Osteoblast (primary cell): ENCODE results near the gene ANG. TPM values are rescaled to one million over a fixed set of nuclear protein-coding genes. Genes with fewer than 3 reads are reported as not detected.
"Not testable (repeated sequence)": the region's sequence is repeated elsewhere in the genome, so short reads cannot be mapped to it uniquely, and the experiment has no call there.

Source experiments
- DNase-seq: peaks from one replicate; pipeline ENCODE4 v3.0.0; 2011; ENCODE audit warnings: low spot score, mixed read lengths; ENCODE audit not compliant: insufficient read length; ENCODE audit errors: missing footprints
- H2AFZ ChIP-seq: 2 replicates; pipeline ENCODE4 v1.6.0; 2011; ENCODE audit warnings: mild to moderate bottlenecking, low read length
- H3K27ac ChIP-seq: 2 replicates; pipeline ENCODE4 v1.5.1; 2011; ENCODE audit warnings: mild to moderate bottlenecking, low read depth, low read length, moderate library complexity
- H3K27me3 ChIP-seq: 2 replicates; pipeline ENCODE4 v1.6.0; 2012; ENCODE audit warnings: mild to moderate bottlenecking, control low read depth, inconsistent platforms, low read length, moderate library complexity; ENCODE audit not compliant: insufficient read depth
- H3K36me3 ChIP-seq: 2 replicates; pipeline ENCODE4 v1.5.1; 2011; ENCODE audit warnings: mild to moderate bottlenecking, low read length, control low read depth, moderate library complexity; ENCODE audit not compliant: insufficient read depth
- H3K4me1 ChIP-seq: 2 replicates; pipeline ENCODE4 v1.5.1; 2011; ENCODE audit warnings: mild to moderate bottlenecking, low read length, control low read depth, moderate library complexity; ENCODE audit not compliant: insufficient read depth
- H3K4me2 ChIP-seq: 2 replicates; pipeline ENCODE4 v1.6.0; 2011; ENCODE audit warnings: mild to moderate bottlenecking, low read length; ENCODE audit not compliant: insufficient read depth
- H3K4me3 ChIP-seq: fragments of 200-600 bp; sonication (generic); 3 replicates; pipeline ENCODE4 v1.5.1; 2012; ENCODE audit warnings: mild to moderate bottlenecking, low read length, inconsistent platforms; ENCODE audit not compliant: insufficient read depth
- H3K79me2 ChIP-seq: 2 replicates; pipeline ENCODE4 v1.6.0; 2012; ENCODE audit warnings: mild to moderate bottlenecking, low read length, control low read depth, inconsistent platforms; ENCODE audit not compliant: insufficient read depth
- H3K9me3 ChIP-seq: 2 replicates; pipeline ENCODE4 v1.5.1; 2011; ENCODE audit warnings: low read depth, low read length, control low read depth
- H4K20me1 ChIP-seq: 2 replicates; pipeline ENCODE4 v1.6.0; 2012; ENCODE audit warnings: mild to moderate bottlenecking, low read length, control low read depth; ENCODE audit not compliant: insufficient read depth
- CTCF ChIP-seq: IDR thresholded peaks from 2 replicates; pipeline ENCODE4 v1.5.1; 2011; ENCODE audit warnings: mild to moderate bottlenecking, low read depth, low read length, moderate library complexity; ENCODE audit errors: extremely low read depth
- total RNA-seq: library from RNA; depleted of rRNA; stranded (reverse); fragments of >200 nt; gene quantifications from 2 replicates; pipeline ENCODE4 v1.2.3, GENCODE V29; 2012

ANG gene
- total RNA-seq, 1 donor, result 7.2 TPM

- Histone ChIP-seq H3K36me3 (no peaks in the 10 kb centered on the region), H3K27ac (no peak overlapping the region), H3K4me1 (no peaks in the 10 kb centered on the region), H3K79me2 (no peaks in the 10 kb centered on the region), H4K20me1 (no peaks in the 10 kb centered on the region), H3K27me3 (no peaks in the 10 kb centered on the region), H3K9me3 (no peaks in the 10 kb centered on the region), H3K4me3 (no peak overlapping the region), H2AFZ (no peak overlapping the region), H3K4me2 (no peak overlapping the region)
- TF ChIP-seq CTCF, result no peak
- no peak for DNase-seq
Measured at GRCh38 chr14:20733684-20734429, 45.3 kb downstream of the ANG start.

GRCh38 chr14:20734430-20734806 lies 45.9 kb downstream of the ANG start:
- Histone ChIP-seq H3K36me3 (no peaks in the 10 kb centered on the region), H3K4me3 (no peak overlapping the region), H2AFZ (no peak overlapping the region), H3K9me3 (no peaks in the 10 kb centered on the region), H3K4me1 (no peaks in the 10 kb centered on the region), H3K79me2 (no peaks in the 10 kb centered on the region), H3K27me3 (no peaks in the 10 kb centered on the region), H3K4me2 (no peak overlapping the region), H3K27ac (no peak overlapping the region), H4K20me1 (no peaks in the 10 kb centered on the region)
- no peak for TF ChIP-seq CTCF
- no peak for DNase-seq

DNA sequence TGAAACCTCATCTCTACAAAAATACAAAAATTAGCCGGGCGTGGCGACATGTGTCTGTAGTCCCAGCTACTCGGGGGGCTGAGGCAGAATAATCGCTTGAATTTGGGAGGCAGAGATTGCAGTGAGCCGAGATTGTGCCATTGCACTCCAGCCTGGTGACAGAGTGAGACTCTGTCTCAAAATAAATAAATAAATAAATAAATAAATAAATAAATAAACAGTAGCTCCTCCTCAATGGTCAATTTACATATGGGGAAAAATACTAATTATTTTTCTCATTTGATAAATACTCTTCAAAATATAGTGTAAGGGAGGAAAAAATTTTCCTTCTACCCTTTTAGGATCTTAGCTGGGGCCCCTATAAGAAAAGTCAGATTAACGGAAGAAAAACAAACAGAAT lies 49.7 kb downstream of the ANG start:
- not testable (repeated sequence) for H3K27ac ChIP-seq, H3K9me3 ChIP-seq, H3K79me2 ChIP-seq, H4K20me1 ChIP-seq, H3K36me3 ChIP-seq, H3K4me2 ChIP-seq, H3K27me3 ChIP-seq, H2AFZ ChIP-seq, H3K4me1 ChIP-seq, DNase-seq, H3K4me3 ChIP-seq

DNA sequence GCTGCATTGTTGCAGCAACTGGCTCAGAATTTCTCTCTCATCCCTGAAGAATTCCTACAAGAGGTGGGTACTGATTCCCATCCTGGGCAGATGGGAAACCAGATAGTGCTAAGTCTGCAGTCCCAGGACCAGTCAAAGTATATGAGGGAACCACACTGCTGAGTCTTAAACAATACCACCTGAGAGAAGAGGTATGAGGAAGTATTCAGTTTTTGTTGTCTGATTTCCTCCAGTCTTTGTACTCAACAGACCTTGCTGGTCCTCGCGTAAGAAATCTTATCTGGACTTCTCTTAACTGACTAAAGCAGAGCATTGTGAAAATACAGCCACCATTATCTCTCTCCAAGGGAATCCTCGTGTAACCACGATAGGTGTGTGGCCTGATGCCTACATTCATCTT lies 53.6 kb downstream of the ANG start:
- DNase-seq, result no peak
- H3K4me2 ChIP-seq, result no peak overlapping the region
- no peaks in the 10 kb centered on the region for H3K79me2 ChIP-seq
- H4K20me1 ChIP-seq, result no peaks in the 10 kb centered on the region
- H2AFZ ChIP-seq, result no peak overlapping the region
- no peaks in the 10 kb centered on the region for H3K4me1 ChIP-seq
- H3K27ac ChIP-seq, result no peak overlapping the region
- H3K36me3 ChIP-seq, result no peaks in the 10 kb centered on the region
- TF ChIP-seq CTCF, result no peak
- H3K9me3 ChIP-seq, result no peaks in the 10 kb centered on the region
- no peak overlapping the region for H3K4me3 ChIP-seq
- no peaks in the 10 kb centered on the region for H3K27me3 ChIP-seq
